H9 (cell line): ENCODE results near the gene SLC22A2. TPM values are rescaled to one million over a fixed set of nuclear protein-coding genes. Genes with fewer than 3 reads are reported as not detected.

Source experiments
- DNase-seq: peaks from one replicate; pipeline ENCODE4 v3.0.0-alpha.2; 2017
- H2AFZ ChIP-seq: one replicate; pipeline ENCODE4 v1.6.1; 2013; ENCODE audit warnings: mild to moderate bottlenecking, low read length, control low read depth, moderate library complexity
- H2AK5ac ChIP-seq: 2 replicates; pipeline ENCODE4 v1.6.1; 2013; ENCODE audit warnings: low read length, control low read depth, mixed read lengths; ENCODE audit not compliant: insufficient read length
- H2BK120ac ChIP-seq: one replicate; pipeline ENCODE4 v1.6.1; 2013; ENCODE audit warnings: low read depth, mild to moderate bottlenecking, low read length, control low read depth, inconsistent platforms; ENCODE audit not compliant: poor library complexity, severe bottlenecking
- H2BK12ac ChIP-seq: 2 replicates; pipeline ENCODE4 v1.6.1; 2013; ENCODE audit warnings: low read length, control low read depth, mixed read lengths, low read depth; ENCODE audit not compliant: insufficient read length
- H2BK15ac ChIP-seq: 2 replicates; pipeline ENCODE4 v1.6.1; 2013; ENCODE audit warnings: low read depth, low read length, control low read depth
- H2BK20ac ChIP-seq: one replicate; pipeline ENCODE4 v1.6.1; 2013; ENCODE audit warnings: low read depth, mild to moderate bottlenecking, low read length, control low read depth, inconsistent platforms; ENCODE audit not compliant: poor library complexity, severe bottlenecking
- H2BK5ac ChIP-seq: 2 replicates; pipeline ENCODE4 v1.6.1; 2013; ENCODE audit warnings: low read length, control low read depth, mixed read lengths; ENCODE audit not compliant: insufficient read length
- H3K14ac ChIP-seq: 2 replicates; pipeline ENCODE4 v1.6.1; 2013; ENCODE audit warnings: low read length, control low read depth; ENCODE audit not compliant: insufficient read depth
- H3K18ac ChIP-seq: 2 replicates; pipeline ENCODE4 v1.6.1; 2013; ENCODE audit warnings: low read depth, mild to moderate bottlenecking, mixed read lengths, low read length, control low read depth; ENCODE audit not compliant: insufficient read length
- H3K23ac ChIP-seq: 2 replicates; pipeline ENCODE4 v1.6.1; 2013; ENCODE audit warnings: low read length, control low read depth, mixed read lengths, low read depth; ENCODE audit not compliant: insufficient read length
- H3K23me2 ChIP-seq: 2 replicates; pipeline ENCODE4 v1.6.1; 2013; ENCODE audit warnings: low read depth, mild to moderate bottlenecking, mixed read lengths, low read length, control low read depth; ENCODE audit not compliant: insufficient read length, poor library complexity, severe bottlenecking
- H3K27ac ChIP-seq: 2 replicates; pipeline ENCODE4 v1.5.1; 2013; ENCODE audit warnings: low read length, control low read depth, mixed read lengths, low read depth; ENCODE audit not compliant: insufficient read length
- H3K27me3 ChIP-seq: 2 replicates; pipeline ENCODE4 v1.6.1; 2013; ENCODE audit warnings: low read length, control low read depth, inconsistent platforms; ENCODE audit not compliant: insufficient read depth
- H3K4ac ChIP-seq: 2 replicates; pipeline ENCODE4 v1.6.1; 2013; ENCODE audit warnings: low read depth, mild to moderate bottlenecking, control low read depth, inconsistent platforms, low read length, moderate library complexity
- H3K4me1 ChIP-seq: 2 replicates; pipeline ENCODE4 v1.6.1; 2013; ENCODE audit warnings: low read length, control low read depth, inconsistent platforms; ENCODE audit not compliant: insufficient read depth
- H3K4me2 ChIP-seq: 2 replicates; pipeline ENCODE4 v1.6.1; 2013; ENCODE audit warnings: low read length, control low read depth, mixed read lengths; ENCODE audit not compliant: insufficient read length, insufficient read depth
- H3K56ac ChIP-seq: 2 replicates; pipeline ENCODE4 v1.6.1; 2013; ENCODE audit warnings: low read depth, mild to moderate bottlenecking, mixed read lengths, low read length, control low read depth; ENCODE audit not compliant: insufficient read length
- H3K79me1 ChIP-seq: 2 replicates; pipeline ENCODE4 v1.6.1; 2013; ENCODE audit warnings: low read depth, mild to moderate bottlenecking, moderate library complexity, low read length, control low read depth, inconsistent platforms; ENCODE audit not compliant: insufficient read depth, poor library complexity, severe bottlenecking
- H3K79me2 ChIP-seq: 2 replicates; pipeline ENCODE4 v1.6.1; 2013; ENCODE audit warnings: low read length, control low read depth, inconsistent platforms; ENCODE audit not compliant: insufficient read depth
- H3K9ac ChIP-seq: 2 replicates; pipeline ENCODE4 v1.6.1; 2013; ENCODE audit warnings: low read length, control low read depth, mixed read lengths; ENCODE audit not compliant: insufficient read length; ENCODE audit errors: extremely low read depth
- H3K9me3 ChIP-seq: one replicate; pipeline ENCODE4 v1.6.1; 2013; ENCODE audit warnings: low read depth, low read length, inconsistent platforms; ENCODE audit not compliant: control insufficient read depth
- H3T11ph ChIP-seq: one replicate; pipeline ENCODE4 v1.6.1; 2013; ENCODE audit warnings: mild to moderate bottlenecking, low read length, control low read depth, inconsistent platforms
- H4K20me1 ChIP-seq: one replicate; pipeline ENCODE4 v1.6.1; 2013; ENCODE audit not compliant: control insufficient read depth, insufficient read length, insufficient read depth
- H4K5ac ChIP-seq: 2 replicates; pipeline ENCODE4 v1.6.1; 2013; ENCODE audit warnings: low read depth, mild to moderate bottlenecking, mixed read lengths, low read length, control low read depth; ENCODE audit not compliant: insufficient read length
- H4K8ac ChIP-seq: replicated peaks from 2 replicates; pipeline ENCODE4 v1.6.1; 2013; ENCODE audit warnings: low read length, control low read depth, mixed read lengths, low read depth; ENCODE audit not compliant: insufficient read length
- H4K91ac ChIP-seq: 2 replicates; pipeline ENCODE4 v1.6.1; 2013; ENCODE audit warnings: low read depth, mild to moderate bottlenecking, moderate library complexity, mixed read lengths, low read length, control low read depth; ENCODE audit not compliant: insufficient read length
- H3K27ac Mint-ChIP-seq, 3 experiments: 2 replicates in 2 of 3; 3 replicates in 1 of 3; pipeline ENCODE4 v1.8.0; 2020 to 2021; ENCODE audit warnings: mixed read lengths in 3 of 3, mild to moderate bottlenecking in 1 of 3, moderate library complexity in 1 of 3
- H3K27me3 Mint-ChIP-seq: 2 replicates; pipeline ENCODE4 v1.8.0; 2021; ENCODE audit warnings: low read depth, mild to moderate bottlenecking, moderate library complexity, mixed read lengths
- H3K36me3 Mint-ChIP-seq, 3 experiments: 2 replicates in 2 of 3; 3 replicates in 1 of 3; pipeline ENCODE4 v1.8.0; 2020 to 2021; ENCODE audit warnings: low read depth in 3 of 3, mixed read lengths in 3 of 3; ENCODE audit not compliant: insufficient read depth in 1 of 3
- H3K4me1 Mint-ChIP-seq, 2 experiments: 2 replicates each; pipeline ENCODE4 v1.8.0; 2020; ENCODE audit warnings: mixed read lengths in 2 of 2
- H3K4me3 Mint-ChIP-seq, 2 experiments: 2 replicates in 1 of 2; 3 replicates in 1 of 2; pipeline ENCODE4 v1.8.0; 2020 to 2021; ENCODE audit warnings: mild to moderate bottlenecking in 2 of 2, mixed read lengths in 2 of 2, moderate library complexity in 1 of 2
- H3K9me3 Mint-ChIP-seq, 2 experiments: 2 replicates in 1 of 2; 3 replicates in 1 of 2; pipeline ENCODE4 v1.8.0; 2020; ENCODE audit warnings: mild to moderate bottlenecking in 2 of 2, mixed read lengths in 2 of 2, moderate library complexity in 1 of 2
- CTCF ChIP-seq: fragments of 200-600 bp; sonication (generic); conservative IDR thresholded peaks from 3 replicates; pipeline ENCODE4 v1.8.0; 2021; ENCODE audit warnings: antibody characterized with exemption, mild to moderate bottlenecking
- WGBS: extraction: QIAGEN DNeasy Blood & Tissue Kit; methylation state at CpG from one replicate; pipeline ENCODE4 v1.1.7; 2013; ENCODE audit warnings: missing lambda C conversion rate, low lambda C conversion rate, mixed read lengths; ENCODE audit not compliant: insufficient read length; ENCODE audit errors: extremely low coverage; 5-methylcytosine and 5-hydroxymethylcytosine counted together
- total RNA-seq: library from RNA; stranded (reverse); gene quantifications from 2 replicates; pipeline ENCODE4 v1.2.1, GENCODE V29; 2021

The SLC22A2 gene
- total RNA-seq, 1 experiment from 2014 or later = 1.0 TPM

- no peaks in the 10 kb centered on the region for H3K4me1 ChIP-seq
- H2AK5ac ChIP-seq = no peak overlapping the region
- Mint-ChIP-seq H3K4me1 (no peaks in the 10 kb centered on the region), H3K4me3 (no peak overlapping the region), H3K27me3 (no peaks in the 10 kb centered on the region), H3K27ac (no peak overlapping the region), H3K36me3 (peaks cover 2 to 28% (median 16%) of the 10 kb centered on the region in 3 experiments), H3K9me3 (peaks cover 30 to 37% of the 10 kb centered on the region in 2 experiments)
- no peak for TF ChIP-seq CTCF
- H3K4ac ChIP-seq = no peak overlapping the region
- H3K27me3 ChIP-seq = no peaks in the 10 kb centered on the region
- H3K4me2 ChIP-seq = no peak overlapping the region
- no peak overlapping the region for H4K5ac ChIP-seq
- H2BK15ac ChIP-seq = no peak overlapping the region
- H3K14ac ChIP-seq = no peak overlapping the region
- no peak overlapping the region for H2BK20ac ChIP-seq
- no peak overlapping the region for H2BK120ac ChIP-seq
- H4K91ac ChIP-seq = no peak overlapping the region
- no peak overlapping the region for H2BK12ac ChIP-seq
- no peak overlapping the region for H4K8ac ChIP-seq
- no peak overlapping the region for H2AFZ ChIP-seq
- no peaks in the 10 kb centered on the region for H3K9me3 ChIP-seq
- no peaks in the 10 kb centered on the region for H3K23me2 ChIP-seq
- no peak for DNase-seq
- no CpG with 5 or more reads among the region's 1 CpG for WGBS
- no peaks in the 10 kb centered on the region for H3K79me2 ChIP-seq
- no peaks in the 10 kb centered on the region for H4K20me1 ChIP-seq
- H3T11ph ChIP-seq = no peak overlapping the region
- H3K23ac ChIP-seq = no peak overlapping the region
- no peak overlapping the region for H3K18ac ChIP-seq
- H3K27ac ChIP-seq = no peak overlapping the region
- H3K56ac ChIP-seq = no peak overlapping the region
- H3K79me1 ChIP-seq = no peaks in the 10 kb centered on the region
- no peak overlapping the region for H2BK5ac ChIP-seq
- H3K9ac ChIP-seq = no peak overlapping the region
These were observed 65.8 kb downstream of the SLC22A2 start for GRCh38 chr6:160192840-160193239.
